Sigmoid colon (tissue), 7 donors: Measurements from ENCODE around the gene ARSB. TPM values are rescaled to one million over a fixed set of nuclear protein-coding genes. Genes with fewer than 3 reads are reported as not detected.

Experiments used
- DNase-seq: peaks from one replicate; pipeline ENCODE4 v3.0.0-alpha.2; 2019
- H3K27ac ChIP-seq, 4 donors: fragments of 200-600 bp; sonication (generic); one replicate each; pipeline ENCODE4 v1.5.1; 2016 to 2019; ENCODE audit warnings: mild to moderate bottlenecking in 1 of 4
- H3K27me3 ChIP-seq, 3 donors: fragments of 200-600 bp; sonication (generic); one replicate each; pipeline ENCODE4 v1.5.1; 2019; ENCODE audit warnings: mild to moderate bottlenecking in 1 of 3
- H3K36me3 ChIP-seq, 4 donors: fragments of 200-600 bp; sonication (generic); one replicate each; pipeline ENCODE4 v1.5.1; 2016 to 2019
- H3K4me1 ChIP-seq, 4 donors: fragments of 200-600 bp; sonication (generic); one replicate each; pipeline ENCODE4 v1.5.1; 2017 to 2019
- H3K4me3 ChIP-seq, 4 donors: fragments of 200-600 bp; sonication (generic); one replicate each; pipeline ENCODE4 v1.5.1; 2017 to 2019; ENCODE audit warnings: mild to moderate bottlenecking in 2 of 4, moderate library complexity in 1 of 4
- H3K9me3 ChIP-seq, 4 donors: fragments of 200-600 bp in 3 of 4; sonication (generic) in 3 of 4; one replicate each; pipeline versions ENCODE4 v1.5.1 to v1.6.1; 2013 to 2019
- CTCF ChIP-seq, 4 experiments: fragments of 450-650 bp in 3 of 4; fragments of 200-600 bp in 1 of 4; IDR thresholded peaks; one replicate each; pipeline ENCODE4 v1.5.1; 2016 to 2019; ENCODE audit warnings: antibody characterized with exemption in 4 of 4, mild to moderate bottlenecking in 3 of 4, moderate library complexity in 2 of 4
- EP300 ChIP-seq, 4 donors: sonication (generic); formaldehyde crosslinking; IDR thresholded peaks; one replicate each; pipeline ENCODE4 v1.6.1; 2017; ENCODE audit warnings: antibody characterized with exemption in 4 of 4
- POLR2A ChIP-seq, 2 donors: fragments of 450-650 bp; IDR thresholded peaks; one replicate each; pipeline ENCODE4 v1.6.1; 2016; ENCODE audit warnings: antibody characterized with exemption in 2 of 2, mild to moderate bottlenecking in 2 of 2, moderate library complexity in 2 of 2
- POLR2AphosphoS5 ChIP-seq, 4 donors: sonication (generic); formaldehyde crosslinking; IDR thresholded peaks; one replicate each; pipeline ENCODE4 v1.6.1; 2017; ENCODE audit warnings: antibody characterized with exemption in 4 of 4
- WGBS, 2 donors: extraction: QIAGEN DNeasy Blood & Tissue Kit; methylation state at CpG; one replicate each; pipeline ENCODE4 v1.1.7; 2013; 5-methylcytosine and 5-hydroxymethylcytosine counted together
- intact Hi-C: fragments of 100-400 bp; cut with DNase I; formaldehyde crosslinking; loops from one replicate; pipeline ENCODE4 v1.15.1; 2023
- polyA plus RNA-seq, 3 donors: library from polyadenylated mRNA; stranded (reverse); fragments of 200-250 nt; gene quantifications; one replicate each; pipeline ENCODE4 v1.2.3, GENCODE V29; 2013
- total RNA-seq, 4 donors: library from RNA; depleted of rRNA; stranded (reverse); fragments of >200 nt; gene quantifications; one replicate each; pipeline ENCODE4 v1.1.0, GENCODE V29; 2016
- donor health status: healthy with polysubstance abuse.
- donor health status: Bipolar disorder and iron deficiency.
- donor health status: healthy.

Gene ARSB
- total and polyA plus RNA-seq, 7 donors, result 1.2 to 22.2 (median 8.6) TPM

DNA sequence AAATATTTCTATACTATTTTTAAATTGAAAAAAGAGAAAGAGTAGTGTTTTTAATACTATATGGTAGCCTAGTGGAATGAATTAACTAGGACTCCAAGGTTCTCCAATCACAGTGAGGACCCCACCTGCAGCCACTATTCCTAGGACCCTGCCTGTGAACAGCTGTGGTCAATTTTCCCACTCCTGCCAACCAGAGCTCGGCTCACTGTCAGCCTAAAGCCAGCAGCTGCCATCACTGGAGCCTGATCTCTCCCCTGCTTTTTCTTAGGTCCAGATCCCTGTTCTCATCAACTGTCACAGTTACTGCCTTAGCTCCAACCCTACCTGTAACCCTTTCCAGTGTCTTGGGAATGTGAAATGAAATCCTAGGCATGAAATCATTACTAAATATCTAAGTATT is 25.3 kb downstream of the ARSB start:
- peaks cover 0 to 5% (median 0%) of the 10 kb centered on the region in 4 donors for H3K36me3 ChIP-seq
- H3K4me3 ChIP-seq, result no peak overlapping the region
- no peaks in the 10 kb centered on the region for H3K27me3 ChIP-seq
- intact Hi-C loops, result loop anchor here (5.0 to 10.0 kb wide), 2 partner anchors 55 to 492 kb away; no protein-coding TSS in a partner anchor
- WGBS, 2 donors, result 79 to 93% methylated on average over 1 of the region's 1 CpG
- TF ChIP-seq EP300 (IDR thresholded peaks at IDR 0.05) (no peak), POLR2AphosphoS5 (IDR thresholded peaks at IDR 0.05) (no peak), POLR2A (IDR thresholded peaks at IDR 0.05) (no peak), CTCF (IDR thresholded peaks at IDR 0.05) (no peak)
- no peaks in the 10 kb centered on the region for H3K4me1 ChIP-seq
- H3K9me3 ChIP-seq, result no peaks in the 10 kb centered on the region
- DNase-seq, result no peak
- no peak overlapping the region for H3K27ac ChIP-seq

DNA sequence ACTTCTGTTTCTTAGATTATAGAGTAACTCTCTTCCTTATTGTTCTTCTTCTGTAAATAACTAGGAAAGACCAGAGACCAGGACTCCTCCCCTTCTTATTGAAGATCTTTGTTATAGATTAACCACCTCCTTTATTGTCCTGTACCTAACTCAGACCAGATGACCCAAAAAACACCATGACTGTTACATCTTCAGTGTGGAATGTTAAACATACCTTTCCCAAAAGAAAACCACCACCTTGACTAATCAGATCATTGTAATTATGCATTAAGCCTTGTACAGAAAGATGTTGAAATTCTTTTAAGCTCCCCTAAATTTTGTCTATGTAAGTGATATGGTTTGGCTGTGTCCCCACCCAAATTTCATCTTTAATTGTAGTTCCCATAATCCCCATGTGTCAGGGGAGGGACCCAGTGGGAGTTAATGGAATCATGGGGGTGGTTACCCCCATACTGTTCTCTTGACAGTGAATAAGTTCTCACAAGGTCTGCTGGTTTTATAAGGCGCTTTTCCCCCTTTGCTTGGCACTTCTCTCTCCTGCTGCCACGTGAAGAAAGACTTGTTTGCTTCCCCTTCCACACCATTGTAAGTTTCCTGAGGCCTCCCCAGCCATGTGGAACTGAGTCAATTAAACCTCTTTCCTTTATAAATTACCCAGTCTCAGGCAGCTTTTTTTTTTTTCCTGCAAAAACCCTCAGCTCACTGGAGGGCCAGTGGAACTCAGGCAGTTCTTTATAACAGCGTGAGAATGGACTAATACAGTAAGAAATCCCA is 26.3 kb downstream of the ARSB start:
- intact Hi-C loops, result no loop called here
- Histone ChIP-seq H3K27ac (no peak overlapping the region), H3K9me3 (no peaks in the 10 kb centered on the region), H3K27me3 (no peaks in the 10 kb centered on the region), H3K4me3 (no peak overlapping the region), H3K4me1 (no peaks in the 10 kb centered on the region), H3K36me3 (peaks cover 0 to 7% (median 0%) of the 10 kb centered on the region in 4 donors)
- DNase-seq, result no peak
- TF ChIP-seq EP300 (IDR thresholded peaks at IDR 0.05) (no peak), POLR2A (IDR thresholded peaks at IDR 0.05) (no peak), POLR2AphosphoS5 (IDR thresholded peaks at IDR 0.05) (no peak), CTCF (IDR thresholded peaks at IDR 0.05) (no peak)
- WGBS, 2 donors, result 59 to 75% methylated on average over 3 of the region's 3 CpGs

GRCh38 chr5:78956901-78957300 is 28.2 kb downstream of the ARSB start:
- no peak for DNase-seq
- intact Hi-C loops, result no loop called here
- Histone ChIP-seq H3K4me1 (no peaks in the 10 kb centered on the region), H3K27ac (no peak overlapping the region), H3K4me3 (no peak overlapping the region), H3K9me3 (no peaks in the 10 kb centered on the region), H3K27me3 (no peaks in the 10 kb centered on the region), H3K36me3 (peaks cover 0 to 7% (median 0%) of the 10 kb centered on the region in 4 donors)
- WGBS, 2 donors, result 86 to 87% methylated on average over 1 of the region's 1 CpG
- TF ChIP-seq POLR2AphosphoS5 (IDR thresholded peaks at IDR 0.05) (no peak), CTCF (IDR thresholded peaks at IDR 0.05) (no peak), POLR2A (IDR thresholded peaks at IDR 0.05) (no peak), EP300 (IDR thresholded peaks at IDR 0.05) (no peak)

- H3K27ac ChIP-seq, result no peak overlapping the region
- peaks cover 0 to 7% (median 0%) of the 10 kb centered on the region in 4 donors for H3K36me3 ChIP-seq
- intact Hi-C loops, result no loop called here
- TF ChIP-seq EP300 (IDR thresholded peaks at IDR 0.05) (no peak), POLR2A (IDR thresholded peaks at IDR 0.05) (no peak), CTCF (IDR thresholded peaks at IDR 0.05) (no peak), POLR2AphosphoS5 (IDR thresholded peaks at IDR 0.05) (no peak)
- no peaks in the 10 kb centered on the region for H3K4me1 ChIP-seq
- WGBS, 2 donors, result 86 to 88% methylated on average over 4 of the region's 4 CpGs
- no peaks in the 10 kb centered on the region for H3K9me3 ChIP-seq
- no peaks in the 10 kb centered on the region for H3K27me3 ChIP-seq
- H3K4me3 ChIP-seq, result no peak overlapping the region
- no peak for DNase-seq
These were observed 31.9 kb downstream of the ARSB start for GRCh38 chr5:78953092-78953800.
